SK-N-SH (cell line): ENCODE measurements around the gene TAX1BP1. TPM values are rescaled to one million over a fixed set of nuclear protein-coding genes. Genes with fewer than 3 reads are reported as not detected.

Source experiments
- CTCF ChIA-PET: fragments of 300-600, 350-600 bp; formaldehyde crosslinking; extraction: SDS; loops from one replicate; lab custom pipeline; 2021; lab: Yijun Ruan, JAX
- POLR2A ChIA-PET: fragments of 350-600 bp; sonication (Branson Sonifier 250); formaldehyde crosslinking; extraction: SDS; loops from one replicate; lab custom pipeline; 2020; ENCODE audit warnings: antibody characterized with exemption, inconsistent platforms; lab: Yijun Ruan, JAX
- DNase-seq: peaks from one replicate; pipeline ENCODE4 v3.0.0; 2012
- H2AFZ ChIP-seq: fragments of 200-600 bp; sonication (generic); 2 replicates; pipeline ENCODE4 v1.8.1; 2016; ENCODE audit warnings: antibody characterized with exemption, mild to moderate bottlenecking, low read depth
- H3F3A ChIP-seq: fragments of 200-600 bp; sonication (generic); replicated peaks from 2 replicates; pipeline ENCODE3; 2016; ENCODE audit warnings: antibody characterized with exemption, mild to moderate bottlenecking; ENCODE audit not compliant: insufficient read depth
- H3K27ac ChIP-seq, 2 experiments: fragments of 200-500 bp in 1 of 2; fragments of 200-600 bp in 1 of 2; sonication (Bioruptor generic) in 1 of 2; sonication (generic), shearing (Covaris generic) in 1 of 2; 2 replicates each; pipeline versions ENCODE4 v1.5.1 to v1.6.1; 2014 to 2016; ENCODE audit warnings: low read depth in 2 of 2, inconsistent platforms in 1 of 2, low read length in 1 of 2, mild to moderate bottlenecking in 1 of 2, mixed read lengths in 1 of 2
- H3K27me3 ChIP-seq: fragments of 200-600 bp; sonication (generic), shearing (Covaris generic); 2 replicates; pipeline ENCODE4 v1.6.1; 2016; ENCODE audit warnings: mixed run types; ENCODE audit not compliant: insufficient read depth
- H3K36me3 ChIP-seq, 2 experiments: fragments of 200-500 bp in 1 of 2; fragments of 200-600 bp in 1 of 2; sonication (Bioruptor generic) in 1 of 2; sonication (generic) in 1 of 2; replicated peaks in 1 of 2; 2 replicates each; pipeline versions ENCODE3 to v1.5.1; 2014 to 2016; ENCODE audit warnings: low read length in 1 of 2, mild to moderate bottlenecking in 1 of 2; ENCODE audit not compliant: insufficient read depth in 2 of 2, control insufficient read depth in 1 of 2
- H3K4me1 ChIP-seq, 2 experiments: fragments of 200-500 bp in 1 of 2; fragments of 200-600 bp in 1 of 2; sonication (Bioruptor generic) in 1 of 2; sonication (generic), shearing (Covaris generic) in 1 of 2; 2 replicates each; pipeline versions ENCODE4 v1.5.1 to v1.6.1; 2014 to 2016; ENCODE audit warnings: low read depth in 1 of 2, low read length in 1 of 2, mixed run types in 1 of 2; ENCODE audit not compliant: insufficient read depth in 2 of 2, control insufficient read depth in 1 of 2
- H3K4me2 ChIP-seq: fragments of 200-600 bp; sonication (generic), shearing (Covaris generic); 2 replicates; pipeline ENCODE4 v1.6.1; 2017; ENCODE audit warnings: mixed run types
- H3K4me3 ChIP-seq, 2 experiments: fragments of 200-500 bp in 1 of 2; fragments of 200-600 bp in 1 of 2; sonication (Bioruptor generic) in 1 of 2; sonication (generic), shearing (Covaris generic) in 1 of 2; 2 replicates each; pipeline versions ENCODE4 v1.5.1 to v1.8.1; 2014 to 2016; ENCODE audit warnings: low read depth in 2 of 2, inconsistent platforms in 1 of 2, low read length in 1 of 2, mild to moderate bottlenecking in 1 of 2, mixed read lengths in 1 of 2, moderate library complexity in 1 of 2
- H3K79me2 ChIP-seq: fragments of 200-600 bp; sonication (generic); 2 replicates; pipeline ENCODE4 v1.8.1; 2017; ENCODE audit warnings: mild to moderate bottlenecking; ENCODE audit not compliant: insufficient read depth
- H3K9ac ChIP-seq: fragments of 200-600 bp; sonication (generic); 2 replicates; pipeline ENCODE4 v1.6.1; 2017; ENCODE audit warnings: mixed run types
- H3K9me2 ChIP-seq: fragments of 200-600 bp; sonication (generic); 2 replicates; pipeline ENCODE4 v1.6.1; 2017; ENCODE audit warnings: mixed run types
- H3K9me3 ChIP-seq: fragments of 200-600 bp; sonication (generic); 2 replicates; pipeline ENCODE4 v1.6.1; 2017; ENCODE audit warnings: mixed run types, mild to moderate bottlenecking, moderate library complexity
- H4K20me1 ChIP-seq: fragments of 200-600 bp; sonication (generic); 2 replicates; pipeline ENCODE4 v1.6.1; 2017; ENCODE audit warnings: mild to moderate bottlenecking, mixed run types; ENCODE audit not compliant: insufficient read depth
- EP300 ChIP-seq, 2 experiments: IDR thresholded peaks; 2 replicates each; pipeline versions ENCODE4 v1.4.0 to v1.6.1; 2012; ENCODE audit warnings: borderline replicate concordance in 1 of 2, low read depth in 1 of 2, low read length in 1 of 2
- EZH2phosphoT487 ChIP-seq: fragments of 200-600 bp; sonication (generic); IDR thresholded peaks from 2 replicates; pipeline ENCODE4 v1.6.1; 2017; ENCODE audit warnings: low read depth, mixed run types, mild to moderate bottlenecking, antibody characterized with exemption, moderate library complexity, borderline replicate concordance
- FOSL2 ChIP-seq: IDR thresholded peaks from 2 replicates; pipeline ENCODE4 v1.4.0; 2012; ENCODE audit warnings: low read depth, mild to moderate bottlenecking, moderate library complexity, borderline replicate concordance
- FOXJ3 ChIP-seq: sonication (generic); formaldehyde crosslinking; IDR thresholded peaks from 2 replicates; pipeline ENCODE4 v1.5.1; 2020; ENCODE audit warnings: mild to moderate bottlenecking, missing genetic modification reagents
- FOXM1 ChIP-seq: IDR thresholded peaks from 2 replicates; pipeline ENCODE4 v1.4.0; 2012; ENCODE audit warnings: low read depth, mild to moderate bottlenecking
- NFIC ChIP-seq: IDR thresholded peaks from 2 replicates; pipeline ENCODE4 v1.4.0; 2012; ENCODE audit warnings: borderline replicate concordance
- PBX3 ChIP-seq: IDR thresholded peaks from 2 replicates; pipeline ENCODE4; 2012
- POLR2AphosphoS5 ChIP-seq: IDR thresholded peaks from 2 replicates; pipeline ENCODE4 v1.6.1; 2012; ENCODE audit warnings: low read depth, low read length
- RFX5 ChIP-seq: IDR thresholded peaks from 2 replicates; pipeline ENCODE4 v1.6.1; 2012; ENCODE audit warnings: mild to moderate bottlenecking, improper control_type of control experiment, low read length
- SMC3 ChIP-seq: IDR thresholded peaks from 2 replicates; pipeline ENCODE4 v1.6.1; 2012; ENCODE audit warnings: low read depth, low read length, improper control_type of control experiment
- TAF1 ChIP-seq: IDR thresholded peaks from 2 replicates; pipeline ENCODE4 v1.6.1; 2012; ENCODE audit warnings: low read depth, mild to moderate bottlenecking, low read length, moderate library complexity, borderline replicate concordance
- USF1 ChIP-seq: IDR thresholded peaks from 2 replicates; pipeline ENCODE4 v1.4.0; 2012; ENCODE audit warnings: low read depth, borderline replicate concordance
- YY1 ChIP-seq: IDR thresholded peaks from 2 replicates; pipeline ENCODE4 v1.4.0; 2012; ENCODE audit warnings: low read depth, mild to moderate bottlenecking
- ZBTB33 ChIP-seq: IDR thresholded peaks from 2 replicates; pipeline ENCODE4 v1.4.0; 2012; ENCODE audit warnings: low read depth, borderline replicate concordance
- WGBS: methylation state at CpG from one replicate; pipeline ENCODE4 v1.1.6; 2017; ENCODE audit warnings: low lambda C conversion rate; 5-methylcytosine and 5-hydroxymethylcytosine counted together
- polyA plus RNA-seq, 3 experiments: library from polyadenylated mRNA; depleted of rRNA; stranded (reverse); fragments of >200 nt; gene quantifications; 2 replicates each; pipeline ENCODE4 v1.2.3, GENCODE V29; 2012

Gene TAX1BP1
- polyA plus RNA-seq, 1 of the 3 experiments (the other 2 are of a cell fraction): 70.3 TPM

DNA sequence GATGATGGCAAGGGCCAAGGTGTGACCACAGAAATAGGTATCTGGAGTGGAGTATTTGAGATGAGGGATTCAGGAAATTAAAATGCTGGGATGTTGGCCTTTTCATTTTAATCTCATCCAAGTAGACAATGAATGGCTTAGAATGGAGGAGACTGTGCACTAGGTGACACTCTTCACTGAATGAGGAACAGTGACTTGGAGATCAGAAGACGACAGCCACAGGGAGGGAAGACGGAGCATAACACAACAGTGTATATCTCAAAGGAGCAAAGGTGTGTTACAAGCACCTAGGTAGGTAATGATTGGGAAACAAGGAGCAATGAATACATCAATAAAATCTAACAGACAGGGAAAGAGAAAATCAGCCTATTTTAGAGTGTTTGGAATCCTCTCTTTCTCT, 4.1 kb upstream of the TAX1BP1 start:
- H3K27me3 ChIP-seq: no peaks in the 10 kb centered on the region
- no peak overlapping the region for H3K9ac ChIP-seq
- H2AFZ ChIP-seq: no peak overlapping the region
- no peaks in the 10 kb centered on the region for H3K36me3 ChIP-seq
- ChIA-PET CTCF (interaction anchor here (0.9 to 1.3 kb wide), 2 partner anchors 13 to 540 kb away, joined by 3 read pairs; no protein-coding TSS in a partner anchor), POLR2A (no interaction called here)
- H3K79me2 ChIP-seq: peaks cover 8% of the 10 kb centered on the region
- H3K9me3 ChIP-seq: no peaks in the 10 kb centered on the region
- H3K4me1 ChIP-seq: peaks cover 0 to 5% of the 10 kb centered on the region in 2 experiments; a peak in 1 of 4 replicates
- WGBS: 92% methylated on average over 2 of the region's 2 CpGs
- H4K20me1 ChIP-seq: peaks cover 1% of the 10 kb centered on the region; the same call in 1 of the 2 replicates
- no peak for DNase-seq
- H3K27ac ChIP-seq: no peak overlapping the region
- H3K9me2 ChIP-seq: no peaks in the 10 kb centered on the region
- no peak overlapping the region for H3K4me2 ChIP-seq
- H3F3A ChIP-seq: peaks cover 8% of the 10 kb centered on the region
- TF ChIP-seq TAF1 (no peak), PBX3 (no peak), FOSL2 (no peak), POLR2AphosphoS5 (no peak), RFX5 (no peak)
- H3K4me3 ChIP-seq: no peak overlapping the region

DNA sequence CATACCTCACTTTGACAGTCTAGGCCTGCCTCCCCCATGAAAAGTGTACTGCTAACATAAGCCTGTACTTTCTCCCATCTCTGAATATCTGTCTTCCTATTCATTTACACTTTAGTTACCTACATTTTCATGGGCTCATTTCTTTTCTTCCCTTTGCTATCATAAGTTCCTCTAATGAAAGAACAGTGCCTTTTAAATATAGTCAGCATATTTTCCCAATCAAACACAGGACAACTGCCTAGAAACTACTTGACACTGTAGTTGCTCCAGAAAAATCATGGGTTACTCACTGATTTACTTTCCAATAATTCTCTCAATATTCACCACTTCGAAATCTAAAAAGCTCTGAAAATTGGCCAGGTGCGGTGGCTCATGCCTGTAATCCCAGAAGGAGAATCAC, 2.8 kb upstream of the TAX1BP1 start:
- TF ChIP-seq FOXM1 (no peak), ZBTB33 (no peak), PBX3 (no peak), NFIC (no peak), SMC3 (no peak), YY1 (no peak), EP300 (IDR thresholded peaks at IDR 0.05; ENCODE audit: borderline replicate concordance in 1 of 2, low read depth in 1 of 2, low read length in 1 of 2) (no peak), USF1 (no peak), EZH2phosphoT487 (no peak), FOXJ3 (CRISPR knock-in tag) (no peak)
- no peaks in the 10 kb centered on the region for H3K36me3 ChIP-seq
- ChIA-PET POLR2A (no interaction called here), CTCF (no interaction called here)
- no peak overlapping the region for H3K4me2 ChIP-seq
- WGBS: 92% methylated on average over 2 of the region's 2 CpGs
- H3K27ac ChIP-seq: no peak overlapping the region
- H3F3A ChIP-seq: peaks cover 8% of the 10 kb centered on the region
- H3K9me2 ChIP-seq: no peaks in the 10 kb centered on the region
- no peak for DNase-seq
- H2AFZ ChIP-seq: no peak overlapping the region
- H3K4me3 ChIP-seq: no peak overlapping the region
- H3K9ac ChIP-seq: no peak overlapping the region
- H3K79me2 ChIP-seq: peaks cover 21% of the 10 kb centered on the region
- H3K27me3 ChIP-seq: no peaks in the 10 kb centered on the region
- H4K20me1 ChIP-seq: peaks cover 15% of the 10 kb centered on the region
- H3K9me3 ChIP-seq: no peaks in the 10 kb centered on the region
- H3K4me1 ChIP-seq: peaks cover 0 to 9% of the 10 kb centered on the region in 2 experiments; a peak in 2 of 4 replicates
